HG03280 (cell line): ENCODE results near the gene TP73.

ENCODE experiments used
- ATAC-seq: cut with Tn5 transposase; IDR thresholded peaks from one replicate; pipeline ENCODE4 v1.9.1; 2021; ENCODE audit warnings: mild to moderate bottlenecking, moderate library complexity; ENCODE audit not compliant: unreplicated experiment

The TP73 gene

DNA sequence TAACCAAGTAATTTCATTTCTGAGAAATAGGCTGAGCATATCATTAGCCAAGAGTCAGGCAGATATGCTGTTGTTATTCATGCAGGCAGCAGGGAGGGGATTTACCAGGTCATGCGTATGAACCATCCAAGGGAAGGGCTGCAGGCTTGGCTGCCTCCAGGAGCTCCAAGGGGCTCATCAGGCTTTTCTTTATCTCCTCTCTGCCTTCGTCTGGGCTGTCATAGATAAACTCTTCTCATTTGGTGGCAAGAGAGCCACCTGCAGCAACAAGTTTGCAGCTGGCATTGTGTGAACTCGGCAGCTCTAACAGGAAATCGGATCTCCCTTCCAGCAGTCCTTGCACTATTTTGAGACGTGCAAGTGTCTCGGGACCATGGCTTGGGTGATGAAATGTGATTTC lies 107.5 kb downstream of the TP73 start:
- no peak for ATAC-seq

GRCh38 chr1:3761296-3762010 lies 109.1 kb downstream of the TP73 start:
- no peak for ATAC-seq

DNA sequence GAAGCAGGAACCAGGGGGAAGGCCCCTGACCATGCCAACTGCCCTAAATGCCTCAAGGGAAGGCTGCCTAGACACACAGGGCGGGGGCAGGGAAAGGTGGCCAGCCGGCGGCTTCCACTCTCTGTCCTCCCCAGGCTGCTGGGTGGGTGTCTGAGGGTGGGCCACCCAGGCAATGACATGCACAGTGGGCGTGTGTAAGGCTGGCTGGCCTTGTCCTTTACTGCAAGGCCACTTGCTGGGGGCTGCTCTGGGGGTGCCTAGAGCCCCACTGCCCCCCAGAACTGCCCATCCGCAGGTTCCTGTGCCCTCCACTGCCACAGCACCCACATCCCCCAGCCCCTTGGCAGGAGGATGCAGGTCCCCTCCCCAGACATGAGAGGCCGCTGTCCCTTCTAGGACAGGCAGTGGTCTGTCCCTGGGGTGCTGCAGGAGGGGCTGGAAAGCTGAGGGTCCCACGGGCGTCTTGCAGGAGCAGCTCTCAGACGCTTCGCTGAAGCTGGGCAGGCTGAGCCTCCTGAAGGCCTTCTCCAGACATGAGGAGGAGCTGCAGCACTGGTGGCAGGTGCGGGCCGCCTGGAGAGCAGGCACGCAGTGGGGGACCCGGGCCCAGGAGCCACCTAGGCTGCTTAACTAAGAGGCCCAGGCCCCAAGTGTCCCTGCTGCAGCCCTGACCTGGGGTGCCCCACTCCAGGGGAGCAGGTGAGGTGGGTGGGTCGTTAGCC lies 110.0 kb downstream of the TP73 start:
- no peak for ATAC-seq

GRCh38 chr1:3762873-3763228 lies 110.5 kb downstream of the TP73 start:
- no peak for ATAC-seq

- ATAC-seq, result no peak
These were observed 111.2 kb downstream of the TP73 start for GRCh38 chr1:3763351-3764125.

DNA sequence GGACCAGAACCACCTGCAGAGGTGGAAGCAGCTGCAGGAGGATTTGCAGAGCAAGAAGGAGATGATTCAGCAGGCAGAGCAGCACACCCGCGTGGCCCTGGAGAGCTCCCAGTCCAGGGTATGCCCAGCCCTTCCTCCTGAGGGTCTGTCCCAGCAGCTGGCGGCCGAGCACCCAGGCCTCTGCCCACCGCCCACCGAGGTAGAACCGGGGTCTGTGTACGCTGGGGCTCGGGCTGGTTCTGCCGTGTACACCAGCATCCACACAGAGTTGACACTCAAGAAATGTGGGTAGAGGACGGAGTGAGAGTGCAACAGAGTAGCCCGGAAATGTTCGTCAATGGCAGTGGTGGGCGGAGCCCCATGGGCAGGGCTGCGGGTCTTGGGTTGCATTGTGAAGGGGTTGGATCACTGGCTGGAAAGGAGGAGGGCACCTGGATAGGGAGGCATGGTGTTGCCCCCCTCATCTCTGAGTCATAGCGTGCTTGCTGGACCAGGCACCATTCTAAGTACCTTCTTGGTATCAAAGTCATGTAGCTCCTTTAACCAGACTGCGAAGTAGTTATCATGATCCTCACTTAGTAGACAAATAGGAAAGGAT lies 115.1 kb downstream of the TP73 start:
- no peak for ATAC-seq

- ATAC-seq, result no peak
These were observed 116.6 kb downstream of the TP73 start for GRCh38 chr1:3768811-3769390.

DNA sequence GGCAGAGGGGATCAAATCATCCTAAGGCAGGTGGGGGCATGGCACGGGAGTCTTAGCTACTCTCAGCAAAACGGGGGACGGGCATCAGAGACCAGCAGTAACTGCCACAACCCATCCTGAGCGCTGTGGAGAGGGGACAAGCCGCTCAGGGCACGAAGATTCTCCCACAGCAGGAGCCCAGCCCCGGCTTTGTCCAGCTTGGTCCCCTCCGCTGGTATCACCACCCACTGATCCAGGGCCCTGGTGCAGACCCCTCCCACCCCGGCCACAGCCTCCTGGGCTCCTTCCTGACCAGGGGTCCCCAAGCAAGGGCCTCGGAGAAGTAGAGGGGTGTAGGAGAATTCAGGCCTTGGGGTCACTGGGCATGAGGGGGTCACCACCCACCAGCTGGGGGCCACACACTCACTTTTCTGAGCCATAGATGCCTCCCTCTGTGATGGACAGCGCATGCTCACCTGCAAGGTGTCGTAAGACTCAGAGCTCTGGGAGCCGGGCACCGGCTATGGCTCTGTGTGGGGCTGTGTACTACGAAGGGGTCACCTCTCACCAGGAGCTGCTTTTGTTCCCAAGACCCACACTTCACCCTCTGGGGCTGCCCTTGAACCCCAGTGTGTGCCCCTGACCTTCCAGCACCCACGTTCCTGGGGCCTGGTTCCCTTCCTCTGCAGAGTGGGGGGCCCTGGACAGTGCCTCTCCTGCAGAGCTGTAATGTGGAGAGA lies 117.9 kb downstream of the TP73 start:
- no peak for ATAC-seq

GRCh38 chr1:3771108-3772026 lies 119.1 kb downstream of the TP73 start:
- no peak for ATAC-seq

DNA sequence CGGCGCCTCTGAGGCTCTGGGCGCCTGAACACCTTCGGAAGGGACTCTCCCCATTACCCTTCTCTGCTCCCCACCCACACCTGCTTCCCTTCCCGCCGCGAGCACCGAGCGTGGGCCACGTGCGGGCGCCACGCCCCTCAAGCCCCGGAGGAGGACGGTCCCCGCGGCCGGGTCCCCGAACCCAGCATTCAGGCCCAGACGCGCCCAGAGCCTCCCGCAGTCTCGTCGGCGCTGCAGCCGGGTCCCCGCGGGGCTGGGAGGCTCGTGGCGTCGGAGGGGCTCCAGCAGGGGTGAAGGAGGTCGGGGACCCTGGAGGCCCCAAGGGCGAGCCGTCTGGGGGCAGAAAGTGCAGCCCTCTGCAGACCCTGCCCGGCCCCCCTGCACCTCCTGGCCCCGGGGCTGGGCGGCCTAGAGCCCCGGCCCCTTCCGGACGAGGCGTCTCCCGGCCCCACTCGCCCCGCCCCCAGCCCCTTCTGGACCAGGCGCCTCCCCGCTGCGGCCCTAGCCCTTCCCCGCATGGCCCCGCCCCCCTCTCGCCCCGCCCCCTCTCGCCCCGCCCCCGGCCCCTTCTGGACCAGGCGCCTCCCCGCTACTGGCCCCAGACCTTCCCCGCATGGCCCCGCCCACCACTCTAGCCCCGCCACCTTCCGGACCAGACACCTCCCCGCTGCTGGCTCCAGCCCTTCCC lies 119.9 kb downstream of the TP73 start:
- peak; percentile 71 for ATAC-seq

- no peak for ATAC-seq
These were observed 120.6 kb downstream of the TP73 start, which contains the start of gene SMIM1 for GRCh38 chr1:3772715-3773571. Gene SMIM1 (plus strand): TSS chr1:3772749. CDS start chr1:3775374, 2,625 bp downstream.

GRCh38 chr1:3773572-3774275 lies 121.4 kb downstream of the TP73 start:
- ATAC-seq, result no peak

GRCh38 chr1:3774276-3774945 lies 122.1 kb downstream of the TP73 start:
- no peak for ATAC-seq

- no peak for ATAC-seq
These were observed 122.7 kb downstream of the TP73 start for GRCh38 chr1:3774946-3775489.

- peak; percentile 28 for ATAC-seq
These were observed 123.3 kb downstream of the TP73 start for GRCh38 chr1:3775490-3776230.
